ENCODE results near the gene JAZF1. TPM values are rescaled to one million over a fixed set of nuclear protein-coding genes. Genes with fewer than 3 reads are reported as not detected.

Gene JAZF1
- total RNA-seq, 1 experiment from 2014 or later: 5.4 TPM

GRCh38 chr7:27781188-27781587, 399.4 kb downstream of the JAZF1 start:
- no peak for DNase-seq (ENCODE audit: low read depth)

Small RNAs within 50 kb of the gene (small RNA-seq; reads per million reads assigned to genes)
- not detected for gene RNU6-979P

Other genes with a start within 250 kb of the JAZF1 start
- gene CREB5, start 231.7 kb upstream of the JAZF1 start, total RNA-seq (2014; rRNA removed; shearing (Covaris generic)): 5.0 and 9.3 TPM in 2 replicates

Data from HT1080 (cell line).